Mesenchymal stem cell (in vitro differentiated cells and primary cell): ENCODE data around the gene MUC4.

Source experiments
- DNase-seq: peaks from one replicate; pipeline ENCODE4 v3.0.0-alpha.2; 2013
- H2AFZ ChIP-seq: one replicate; pipeline ENCODE4 v1.6.1; 2013; ENCODE audit warnings: low read depth, mild to moderate bottlenecking, control low read depth, inconsistent platforms, low read length, moderate library complexity
- H2AK5ac ChIP-seq: 2 replicates; pipeline ENCODE4 v1.6.1; 2013; ENCODE audit warnings: low read length, moderate library complexity, mild to moderate bottlenecking, inconsistent platforms; ENCODE audit not compliant: severe bottlenecking
- H2BK120ac ChIP-seq: one replicate; pipeline ENCODE4 v1.6.1; 2013; ENCODE audit warnings: low read depth, mild to moderate bottlenecking, inconsistent platforms, low read length, moderate library complexity
- H2BK12ac ChIP-seq, 2 experiments: one replicate each; pipeline ENCODE4 v1.6.1; 2013; ENCODE audit warnings: inconsistent platforms in 2 of 2, low read length in 2 of 2, mild to moderate bottlenecking in 2 of 2, moderate library complexity in 2 of 2, control low read depth in 1 of 2
- H2BK15ac ChIP-seq: one replicate; pipeline ENCODE4 v1.6.1; 2013; ENCODE audit warnings: mild to moderate bottlenecking, low read depth, inconsistent platforms; ENCODE audit not compliant: poor library complexity, severe bottlenecking
- H2BK5ac ChIP-seq: 2 replicates; pipeline ENCODE4 v1.6.1; 2013; ENCODE audit warnings: low read depth, mild to moderate bottlenecking, low read length, control low read depth, inconsistent platforms; ENCODE audit not compliant: poor library complexity, severe bottlenecking
- H3K14ac ChIP-seq, 2 experiments: one replicate each; pipeline ENCODE4 v1.6.1; 2013; ENCODE audit warnings: inconsistent platforms in 2 of 2, low read length in 2 of 2, control low read depth in 1 of 2, mild to moderate bottlenecking in 1 of 2, moderate library complexity in 1 of 2
- H3K18ac ChIP-seq, 2 experiments: one replicate each; pipeline ENCODE4 v1.6.1; 2013; ENCODE audit warnings: inconsistent platforms in 2 of 2, low read length in 2 of 2, control low read depth in 1 of 2, low read depth in 1 of 2, mild to moderate bottlenecking in 1 of 2
- H3K23ac ChIP-seq, 2 experiments: one replicate each; pipeline ENCODE4 v1.6.1; 2013; ENCODE audit warnings: inconsistent platforms in 2 of 2, low read length in 2 of 2, mild to moderate bottlenecking in 2 of 2, moderate library complexity in 2 of 2, control low read depth in 1 of 2
- H3K27ac ChIP-seq: 2 replicates; pipeline ENCODE4 v1.5.1; 2013; ENCODE audit warnings: mild to moderate bottlenecking, moderate library complexity, low read length, control low read depth, inconsistent platforms; ENCODE audit not compliant: poor library complexity, severe bottlenecking
- H3K27me3 ChIP-seq, 2 experiments: 2 replicates each; pipeline versions ENCODE4 v1.6.1 to v1.7.0; 2013; ENCODE audit warnings: low read length in 2 of 2, mild to moderate bottlenecking in 2 of 2, moderate library complexity in 2 of 2, control low read depth in 1 of 2, inconsistent platforms in 1 of 2; ENCODE audit not compliant: control insufficient read depth in 1 of 2, insufficient read depth in 1 of 2
- H3K36me3 ChIP-seq, 2 experiments: 2 replicates each; pipeline versions ENCODE4 v1.6.1 to v1.7.0; 2013; ENCODE audit warnings: low read length in 2 of 2, control low read depth in 1 of 2, inconsistent platforms in 1 of 2, low read depth in 1 of 2, mild to moderate bottlenecking in 1 of 2; ENCODE audit not compliant: insufficient read depth in 2 of 2, control insufficient read depth in 1 of 2
- H3K4ac ChIP-seq, 2 experiments: one replicate each; pipeline ENCODE4 v1.6.1; 2013; ENCODE audit warnings: inconsistent platforms in 2 of 2, low read length in 2 of 2, mild to moderate bottlenecking in 2 of 2, moderate library complexity in 2 of 2, control low read depth in 1 of 2, low read depth in 1 of 2
- H3K4me1 ChIP-seq: 2 replicates; pipeline ENCODE4 v1.6.1; 2013; ENCODE audit warnings: low read depth, low read length, control low read depth; ENCODE audit not compliant: control insufficient read depth, insufficient read depth
- H3K4me2 ChIP-seq: 2 replicates; pipeline ENCODE4 v1.6.1; 2013; ENCODE audit warnings: low read length, mild to moderate bottlenecking, inconsistent platforms; ENCODE audit not compliant: poor library complexity, severe bottlenecking
- H3K4me3 ChIP-seq, 2 experiments: 2 replicates each; pipeline versions ENCODE4 v1.5.1 to v1.7.0; 2013; ENCODE audit warnings: low read length in 2 of 2, mild to moderate bottlenecking in 2 of 2, control low read depth in 1 of 2, low read depth in 1 of 2; ENCODE audit not compliant: insufficient read depth in 1 of 2
- H3K79me1 ChIP-seq: replicated peaks from 2 replicates; pipeline ENCODE4 v1.6.1; 2013; ENCODE audit warnings: mild to moderate bottlenecking, control low read depth, low read length, inconsistent platforms; ENCODE audit not compliant: poor library complexity, severe bottlenecking
- H3K9ac ChIP-seq: 2 replicates; pipeline ENCODE4 v1.7.0; 2013; ENCODE audit warnings: mild to moderate bottlenecking, low read length, moderate library complexity
- H3K9me3 ChIP-seq: 2 replicates; pipeline ENCODE4 v1.7.0; 2013; ENCODE audit warnings: mild to moderate bottlenecking, low read length; ENCODE audit not compliant: control insufficient read depth
- H4K8ac ChIP-seq: one replicate; pipeline ENCODE4 v1.6.1; 2013; ENCODE audit warnings: inconsistent platforms, mild to moderate bottlenecking, low read length, moderate library complexity
- H4K91ac ChIP-seq: one replicate; pipeline ENCODE4 v1.6.1; 2013; ENCODE audit warnings: mild to moderate bottlenecking, low read length, inconsistent platforms
- WGBS: methylation state at CpG from one replicate; pipeline ENCODE4 v1.1.7; 2013; ENCODE audit warnings: mixed read lengths; 5-methylcytosine and 5-hydroxymethylcytosine counted together

The MUC4 gene

GRCh38 chr3:195809291-195809785, 2.4 kb downstream of the MUC4 start:
- Histone ChIP-seq H3K9me3 (no peaks in the 10 kb centered on the region), H2BK120ac (no peak overlapping the region), H3K14ac (no peak overlapping the region), H3K27ac (no peak overlapping the region), H3K9ac (no peak overlapping the region), H3K18ac (no peak overlapping the region), H3K4me3 (no peak overlapping the region), H3K4me1 (peaks cover 7% of the 10 kb centered on the region), H4K8ac (no peak overlapping the region), H3K4ac (no peak overlapping the region), H3K4me2 (no peak overlapping the region), H3K27me3 (peaks cover 26 to 60% of the 10 kb centered on the region in 2 experiments), H3K36me3 (no peaks in the 10 kb centered on the region), H2AK5ac (no peak overlapping the region), H2BK5ac (no peak overlapping the region), H2BK12ac (no peak overlapping the region), H3K79me1 (no peaks in the 10 kb centered on the region), H4K91ac (no peak overlapping the region), H2AFZ (no peak overlapping the region), H3K23ac (no peak overlapping the region), H2BK15ac (no peak overlapping the region)
- WGBS = 83% methylated on average over 17 of the region's 17 CpGs
- no peak for DNase-seq

- no peak overlapping the region for H2AK5ac ChIP-seq
- 89% methylated on average over 11 of the region's 11 CpGs for WGBS
- H3K18ac ChIP-seq = no peak overlapping the region
- H3K79me1 ChIP-seq = no peaks in the 10 kb centered on the region
- no peak overlapping the region for H2BK12ac ChIP-seq
- H3K36me3 ChIP-seq = no peaks in the 10 kb centered on the region
- H3K27me3 ChIP-seq = peaks cover 31 to 60% of the 10 kb centered on the region in 2 experiments
- H3K4ac ChIP-seq = no peak overlapping the region
- H3K4me1 ChIP-seq = peaks cover 7% of the 10 kb centered on the region
- no peak overlapping the region for H2BK5ac ChIP-seq
- H3K14ac ChIP-seq = no peak overlapping the region
- H3K23ac ChIP-seq = no peak overlapping the region
- no peak overlapping the region for H2BK15ac ChIP-seq
- H3K27ac ChIP-seq = no peak overlapping the region
- no peak overlapping the region for H3K4me3 ChIP-seq
- H3K4me2 ChIP-seq = no peak overlapping the region
- H2AFZ ChIP-seq = no peak overlapping the region
- H4K91ac ChIP-seq = no peak overlapping the region
- no peak for DNase-seq
- no peaks in the 10 kb centered on the region for H3K9me3 ChIP-seq
- no peak overlapping the region for H2BK120ac ChIP-seq
- no peak overlapping the region for H4K8ac ChIP-seq
- no peak overlapping the region for H3K9ac ChIP-seq
Measured at GRCh38 chr3:195808741-195809290, 2.9 kb downstream of the MUC4 start.

DNA sequence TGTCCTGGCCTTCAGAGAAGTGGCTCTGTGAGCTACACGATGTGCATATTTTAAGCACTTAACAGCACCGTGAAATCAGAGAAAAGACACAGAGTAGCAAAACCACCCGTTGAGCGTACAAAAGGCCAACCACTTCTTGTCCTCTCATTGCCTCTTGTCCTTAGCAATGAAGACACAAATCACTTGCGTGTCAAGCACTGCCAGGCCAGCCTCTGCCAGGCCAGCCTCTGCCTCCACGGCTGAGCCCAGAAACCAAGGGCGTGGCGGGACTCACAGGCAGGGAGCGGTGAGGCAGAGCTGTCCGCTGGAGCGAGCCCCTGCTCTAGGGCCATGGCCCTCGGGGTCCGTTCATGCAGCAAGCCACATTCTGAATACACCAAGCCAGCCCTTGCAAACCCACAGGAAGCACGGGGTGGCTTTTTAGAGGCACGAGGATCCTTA, 4.0 kb downstream of the MUC4 start:
- Histone ChIP-seq H2AFZ (no peak overlapping the region), H3K27me3 (peaks cover 39 to 62% of the 10 kb centered on the region in 2 experiments), H3K4me3 (no peak overlapping the region), H2BK12ac (no peak overlapping the region), H2BK15ac (no peak overlapping the region), H2AK5ac (no peak overlapping the region), H4K91ac (no peak overlapping the region), H4K8ac (no peak overlapping the region), H3K36me3 (no peaks in the 10 kb centered on the region), H3K23ac (no peak overlapping the region), H3K27ac (no peak overlapping the region), H3K4ac (no peak overlapping the region), H3K9ac (no peak overlapping the region), H3K4me1 (peaks cover 7% of the 10 kb centered on the region), H3K9me3 (no peaks in the 10 kb centered on the region), H2BK5ac (no peak overlapping the region), H3K79me1 (no peaks in the 10 kb centered on the region), H2BK120ac (no peak overlapping the region), H3K4me2 (no peak overlapping the region), H3K18ac (no peak overlapping the region), H3K14ac (peak overlapping the region in 1 of 2 experiments; percentile 66)
- no peak for DNase-seq
- 85% methylated on average over 15 of the region's 15 CpGs for WGBS

DNA sequence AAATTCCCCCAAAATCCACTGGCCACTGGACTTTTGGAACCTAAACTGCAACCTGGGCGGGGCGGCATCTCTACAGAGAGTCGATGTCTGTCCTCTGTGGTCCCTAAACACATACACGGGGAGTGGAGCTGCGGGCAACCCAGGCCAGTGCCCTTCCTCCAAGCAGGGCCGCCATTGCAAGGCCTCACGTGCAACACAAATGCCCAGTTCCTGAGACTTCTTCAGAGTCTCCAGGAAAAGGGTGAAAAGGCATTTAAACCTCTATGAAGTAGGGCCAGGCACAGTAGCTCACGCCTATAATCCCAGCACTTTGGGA, 4.9 kb downstream of the MUC4 start:
- Histone ChIP-seq H2BK15ac (no peak overlapping the region), H3K27me3 (peaks cover 39 to 62% of the 10 kb centered on the region in 2 experiments), H2BK120ac (no peak overlapping the region), H2AFZ (no peak overlapping the region), H3K18ac (no peak overlapping the region), H3K9ac (no peak overlapping the region), H3K27ac (no peak overlapping the region), H3K4ac (no peak overlapping the region), H3K79me1 (no peaks in the 10 kb centered on the region), H3K14ac (no peak overlapping the region), H4K8ac (no peak overlapping the region), H2BK5ac (no peak overlapping the region), H2BK12ac (no peak overlapping the region), H3K9me3 (no peaks in the 10 kb centered on the region), H4K91ac (no peak overlapping the region), H2AK5ac (no peak overlapping the region), H3K4me3 (no peak overlapping the region), H3K36me3 (no peaks in the 10 kb centered on the region), H3K4me2 (no peak overlapping the region), H3K23ac (no peak overlapping the region), H3K4me1 (peaks cover 7% of the 10 kb centered on the region)
- no peak for DNase-seq
- WGBS = 93% methylated on average over 8 of the region's 8 CpGs
